AG04450 (cell line): ENCODE measurements around the gene RASA2. TPM values are rescaled to one million over a fixed set of nuclear protein-coding genes. Genes with fewer than 3 reads are reported as not detected.

Experiments
- CTCF ChIA-PET: fragments of 300-600, 350-600 bp; formaldehyde crosslinking; extraction: SDS; loops from one replicate; lab custom pipeline; 2022; ENCODE audit warnings: antibody characterized with exemption, inconsistent platforms; lab: Charles Lee
- POLR2A ChIA-PET: fragments of 350-600 bp; formaldehyde crosslinking; extraction: SDS; loops from one replicate; lab custom pipeline; 2021; ENCODE audit warnings: antibody characterized with exemption, inconsistent platforms; lab: Yijun Ruan, JAX
- DNase-seq: peaks from one replicate; pipeline ENCODE4 v3.0.0-alpha.2; 2011; ENCODE audit warnings: low read depth, low spot score
- H3K27ac ChIP-seq: one replicate; pipeline ENCODE4 v1.5.1; 2012; ENCODE audit warnings: low read depth, low read length, control low read depth
- H3K27me3 ChIP-seq: one replicate; pipeline ENCODE4 v1.6.0; 2012; ENCODE audit warnings: low read length; ENCODE audit not compliant: control insufficient read depth, insufficient read depth
- H3K4me3 ChIP-seq: 2 replicates; pipeline ENCODE4 v1.5.1; 2011; ENCODE audit warnings: mild to moderate bottlenecking, low read depth, low read length, control low read depth
- H3K9me3 ChIP-seq: 2 replicates; pipeline ENCODE4 v1.5.1; 2012; ENCODE audit warnings: low read length; ENCODE audit not compliant: control insufficient read depth, insufficient read depth
- polyA plus RNA-seq: library from polyadenylated mRNA; depleted of rRNA; stranded (reverse); fragments of >200 nt; gene quantifications from 2 replicates; pipeline ENCODE4 v1.2.3, GENCODE V29; 2011
- TF ChIP-seq, protein P1 (sequence below): IDR thresholded peaks from 2 replicates; pipeline ENCODE4 v1.5.1; 2011; ENCODE audit warnings: low read depth, low read length, control low read depth, inconsistent platforms

Gene RASA2
- polyA plus RNA-seq, 1 experiment: 11.6 TPM

DNA sequence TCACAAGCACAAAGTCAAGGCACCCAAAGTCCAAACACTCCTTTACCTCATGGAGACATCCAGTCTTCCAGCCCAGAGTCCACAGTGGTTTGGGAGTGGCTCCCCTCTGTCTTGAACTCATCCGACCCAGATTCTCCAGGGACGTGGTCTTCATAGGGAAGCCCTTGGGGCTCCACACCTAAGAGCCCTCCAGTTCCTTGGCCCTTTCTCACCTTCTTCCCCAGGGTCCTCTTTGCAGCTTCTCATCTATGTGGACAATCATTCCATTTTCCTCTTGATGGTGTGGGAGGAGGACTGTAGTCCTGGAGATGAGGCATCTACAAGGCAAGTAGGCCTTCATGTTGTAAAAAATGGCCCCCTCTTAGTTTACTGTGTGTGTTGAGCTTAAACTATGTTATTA lies 164.0 kb downstream of the RASA2 start:
- H3K9me3 ChIP-seq: no peaks in the 10 kb centered on the region; the same call in 1 of the 2 replicates
- TF ChIP-seq, protein P1, sequence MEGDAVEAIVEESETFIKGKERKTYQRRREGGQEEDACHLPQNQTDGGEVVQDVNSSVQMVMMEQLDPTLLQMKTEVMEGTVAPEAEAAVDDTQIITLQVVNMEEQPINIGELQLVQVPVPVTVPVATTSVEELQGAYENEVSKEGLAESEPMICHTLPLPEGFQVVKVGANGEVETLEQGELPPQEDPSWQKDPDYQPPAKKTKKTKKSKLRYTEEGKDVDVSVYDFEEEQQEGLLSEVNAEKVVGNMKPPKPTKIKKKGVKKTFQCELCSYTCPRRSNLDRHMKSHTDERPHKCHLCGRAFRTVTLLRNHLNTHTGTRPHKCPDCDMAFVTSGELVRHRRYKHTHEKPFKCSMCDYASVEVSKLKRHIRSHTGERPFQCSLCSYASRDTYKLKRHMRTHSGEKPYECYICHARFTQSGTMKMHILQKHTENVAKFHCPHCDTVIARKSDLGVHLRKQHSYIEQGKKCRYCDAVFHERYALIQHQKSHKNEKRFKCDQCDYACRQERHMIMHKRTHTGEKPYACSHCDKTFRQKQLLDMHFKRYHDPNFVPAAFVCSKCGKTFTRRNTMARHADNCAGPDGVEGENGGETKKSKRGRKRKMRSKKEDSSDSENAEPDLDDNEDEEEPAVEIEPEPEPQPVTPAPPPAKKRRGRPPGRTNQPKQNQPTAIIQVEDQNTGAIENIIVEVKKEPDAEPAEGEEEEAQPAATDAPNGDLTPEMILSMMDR: no peak
- H3K27me3 ChIP-seq: no peaks in the 10 kb centered on the region
- H3K27ac ChIP-seq: no peak overlapping the region
- ChIA-PET CTCF (no interaction called here), POLR2A (no interaction called here)
- DNase-seq: no peak
- H3K4me3 ChIP-seq: no peak overlapping the region

DNA sequence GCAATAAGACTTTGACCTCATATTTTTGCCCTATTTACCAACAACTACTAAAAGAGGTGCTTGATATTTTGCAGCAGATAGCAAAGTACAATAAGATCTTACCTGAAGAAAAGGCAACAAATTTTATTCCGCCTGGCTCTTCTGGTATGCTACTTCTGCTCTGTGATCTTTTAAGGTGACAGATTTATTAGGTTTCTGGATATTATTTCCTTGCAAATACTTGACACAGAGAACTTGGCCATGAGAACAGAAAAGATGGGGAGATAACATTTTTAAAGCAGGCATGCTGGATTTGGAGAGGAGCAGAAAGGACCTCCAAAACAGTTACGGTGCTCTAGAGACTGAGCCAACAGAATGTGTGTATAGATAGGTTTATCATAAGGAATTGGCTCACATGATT lies 164.6 kb downstream of the RASA2 start:
- ChIA-PET POLR2A (no interaction called here), CTCF (no interaction called here)

GRCh38 chr3:141652349-141652748 lies 165.5 kb downstream of the RASA2 start:
- H3K4me3 ChIP-seq: no peak overlapping the region
- CTCF ChIA-PET: no interaction called here
- H3K27ac ChIP-seq: no peak overlapping the region
- POLR2A ChIA-PET: no interaction called here
- H3K27me3 ChIP-seq: peaks cover under 1% of the 10 kb centered on the region
- TF ChIP-seq, protein P1: no peak
- no peak for DNase-seq
- H3K9me3 ChIP-seq: peaks cover 2% of the 10 kb centered on the region

More for the DNA sequence above, 164.6 kb downstream of the RASA2 start:
- no peak for DNase-seq
- H3K4me3 ChIP-seq: no peak overlapping the region
- no peaks in the 10 kb centered on the region; the same call in 1 of the 2 replicates for H3K9me3 ChIP-seq
- no peak overlapping the region for H3K27ac ChIP-seq
- no peaks in the 10 kb centered on the region for H3K27me3 ChIP-seq
- TF ChIP-seq, protein P1: no peak

GRCh38 chr3:141653847-141654246 lies 167.0 kb downstream of the RASA2 start:
- no peak overlapping the region for H3K27ac ChIP-seq
- H3K4me3 ChIP-seq: no peak overlapping the region
- ChIA-PET CTCF (no interaction called here), POLR2A (no interaction called here)
- H3K27me3 ChIP-seq: peaks cover 3% of the 10 kb centered on the region
- peaks cover 4% of the 10 kb centered on the region for H3K9me3 ChIP-seq
- DNase-seq: no peak
- TF ChIP-seq, protein P1: no peak

GRCh38 chr3:141655801-141656200 lies 169.0 kb downstream of the RASA2 start:
- ChIA-PET POLR2A (no interaction called here), CTCF (interaction anchor here (3.7 kb wide), 1 partner anchor 11 kb away, joined by 13 read pairs; no protein-coding TSS in a partner anchor)
- Histone ChIP-seq H3K9me3 (peaks cover 4% of the 10 kb centered on the region), H3K27ac (no peak overlapping the region), H3K4me3 (no peak overlapping the region), H3K27me3 (peaks cover 3% of the 10 kb centered on the region)
- DNase-seq: no peak
- TF ChIP-seq, protein P1: no peak
